ENCODE results near the gene BCL2L13.
"Not testable (repeated sequence)": the region's sequence is repeated elsewhere in the genome, so short reads cannot be mapped to it uniquely, and the experiment has no call there.

Gene BCL2L13

DNA sequence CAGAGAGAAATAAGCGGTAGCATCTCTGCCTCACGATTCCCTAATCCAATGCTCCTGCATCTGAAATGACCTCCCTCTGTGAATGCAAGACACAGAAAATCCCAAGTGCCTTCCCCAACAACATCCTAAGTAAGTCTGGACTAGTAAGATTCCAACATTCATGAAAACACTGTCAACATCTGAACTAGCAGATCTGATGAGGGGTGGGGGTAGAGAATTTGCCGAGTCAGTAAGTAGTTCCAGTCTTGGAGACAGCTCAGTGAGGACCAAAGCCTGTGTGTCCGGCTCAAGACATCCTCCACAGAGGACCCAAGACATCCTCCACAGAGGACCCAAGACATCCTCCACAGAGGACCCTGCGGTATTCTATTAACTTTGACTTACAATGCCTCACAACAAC lies 126.3 kb downstream of the BCL2L13 start:
- not testable (repeated sequence) for DNase-seq

DNA sequence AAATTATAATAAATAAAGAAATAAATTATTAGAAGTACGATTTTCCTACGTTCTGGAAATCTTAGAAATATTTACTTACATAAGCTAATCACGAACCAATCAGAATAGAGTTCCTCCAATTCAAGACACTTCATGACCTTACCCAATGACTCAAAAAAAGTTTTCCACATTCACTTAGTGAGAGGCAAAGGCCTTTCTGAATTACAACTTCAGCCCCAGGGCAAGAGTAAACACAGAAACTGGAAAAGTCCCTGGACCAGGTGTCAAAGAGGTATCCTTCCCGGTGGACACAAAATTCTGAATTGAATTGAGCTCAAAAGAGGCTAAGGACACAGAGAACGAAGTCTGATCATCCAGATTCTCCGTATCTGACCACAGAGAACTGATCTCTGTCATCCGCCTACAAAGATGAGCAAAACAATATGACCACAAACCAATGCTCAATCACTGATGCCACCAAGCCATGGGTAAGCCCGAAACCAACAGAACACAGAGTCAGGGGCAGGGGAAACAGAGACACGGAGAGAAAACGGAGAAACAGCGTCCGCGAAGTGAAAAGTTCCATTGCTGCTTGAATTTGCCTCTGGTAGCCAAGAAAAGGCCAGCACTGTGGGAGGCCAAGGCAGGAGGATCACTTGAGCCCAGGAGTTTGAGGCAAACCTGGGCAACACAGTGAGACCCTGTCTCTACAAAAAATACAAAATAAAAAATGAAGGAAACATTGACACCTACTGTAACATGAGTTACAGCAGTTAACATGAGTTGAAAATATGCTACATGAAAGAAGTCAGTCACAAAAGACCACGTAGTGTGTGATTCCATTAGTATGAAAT lies 128.9 kb downstream of the BCL2L13 start:
- no peak for DNase-seq

DNA sequence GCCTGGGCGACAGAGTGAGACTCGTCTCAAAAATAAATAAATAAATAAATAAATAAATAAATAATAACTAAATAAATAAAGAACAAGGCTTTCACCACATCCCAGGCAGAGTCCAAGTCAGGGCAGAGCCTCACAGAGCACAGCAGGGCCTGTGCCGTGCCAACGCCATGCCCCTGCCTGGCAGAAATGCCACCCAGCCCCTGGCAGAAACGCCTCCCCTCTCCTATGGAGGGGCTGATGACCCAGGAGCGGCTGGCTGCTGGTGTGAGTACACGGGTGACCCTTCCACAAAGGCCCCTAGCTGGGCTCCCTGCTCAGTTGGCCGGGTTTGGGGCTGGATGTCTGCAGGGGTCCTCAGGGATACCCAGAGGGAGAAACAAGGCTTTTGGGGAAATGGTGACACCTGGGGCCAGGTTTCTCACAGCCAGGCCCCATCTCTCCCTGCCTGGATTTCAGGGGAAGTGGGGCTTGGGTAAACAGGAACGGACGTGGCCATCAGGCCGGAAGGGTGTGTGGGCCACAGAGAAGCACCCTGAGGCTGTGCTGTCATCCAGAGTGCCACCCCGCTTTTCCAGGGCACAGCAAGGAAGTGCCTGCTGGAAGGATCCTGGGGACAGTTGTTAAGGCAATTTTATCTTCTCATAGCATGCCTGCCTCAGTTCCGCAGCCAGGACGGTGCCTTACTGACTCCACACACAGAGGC lies 130.6 kb downstream of the BCL2L13 start:
- no peak for DNase-seq

DNA sequence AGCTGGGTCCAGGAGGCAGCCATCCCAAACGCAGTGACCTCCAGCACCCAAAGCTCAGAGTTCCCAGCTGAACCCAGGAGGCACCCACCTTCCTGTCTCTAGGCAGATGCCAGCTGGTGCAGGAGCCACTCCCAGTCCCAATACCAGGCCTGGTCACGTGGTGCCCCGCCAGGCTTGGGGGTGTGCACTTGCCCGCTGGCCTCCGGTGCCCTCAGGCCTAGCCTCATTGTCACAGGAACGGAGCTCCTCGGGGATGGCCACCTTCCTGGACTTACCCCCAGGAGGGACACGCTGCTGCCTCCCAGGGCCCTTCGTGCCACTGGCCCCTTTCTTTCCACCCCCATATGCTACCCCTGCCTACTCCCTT lies 131.1 kb downstream of the BCL2L13 start:
- DNase-seq = no peak

DNA sequence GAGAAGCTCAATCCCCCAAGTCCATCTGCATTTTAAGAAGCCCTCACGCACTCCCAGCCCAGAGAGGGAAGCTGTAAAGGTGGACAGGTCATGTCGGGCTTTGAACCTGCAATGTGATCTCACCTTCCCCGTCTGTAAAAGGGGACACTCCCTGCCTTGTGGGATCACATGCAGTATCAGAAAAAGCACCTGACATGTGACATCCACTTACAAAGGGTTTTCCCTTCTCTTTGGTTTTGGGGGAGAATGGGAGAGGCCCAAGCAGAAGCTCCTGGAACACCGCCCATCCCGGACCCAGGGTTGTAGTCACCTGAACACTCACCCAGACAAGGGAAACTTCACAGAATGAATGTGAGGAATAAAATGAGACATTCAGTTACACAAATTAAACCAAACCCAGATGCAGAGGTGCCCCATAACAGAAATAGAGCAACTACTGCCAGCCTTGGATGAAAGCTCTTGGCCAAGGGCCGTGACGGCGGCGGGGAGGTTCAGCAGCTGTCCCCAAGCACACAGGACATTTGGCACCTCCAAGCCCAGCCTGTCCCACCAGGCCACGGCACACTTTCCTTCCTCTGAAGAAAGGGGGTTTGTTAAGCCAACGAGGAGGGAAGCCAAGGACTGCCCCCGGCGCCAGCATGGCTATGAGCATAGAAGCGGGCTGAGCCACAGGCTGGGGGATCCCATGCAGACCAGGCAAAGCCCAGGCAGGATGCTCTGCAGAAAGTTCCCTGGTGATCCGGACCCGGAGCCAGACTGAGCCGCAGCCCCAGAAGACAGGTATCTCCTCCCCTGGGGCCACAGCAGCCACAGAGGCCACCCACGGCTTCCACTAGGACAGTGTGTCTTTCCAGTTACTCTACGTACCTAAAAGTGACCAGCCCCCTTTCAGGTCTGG lies 131.9 kb downstream of the BCL2L13 start:
- no peak for DNase-seq

DNA sequence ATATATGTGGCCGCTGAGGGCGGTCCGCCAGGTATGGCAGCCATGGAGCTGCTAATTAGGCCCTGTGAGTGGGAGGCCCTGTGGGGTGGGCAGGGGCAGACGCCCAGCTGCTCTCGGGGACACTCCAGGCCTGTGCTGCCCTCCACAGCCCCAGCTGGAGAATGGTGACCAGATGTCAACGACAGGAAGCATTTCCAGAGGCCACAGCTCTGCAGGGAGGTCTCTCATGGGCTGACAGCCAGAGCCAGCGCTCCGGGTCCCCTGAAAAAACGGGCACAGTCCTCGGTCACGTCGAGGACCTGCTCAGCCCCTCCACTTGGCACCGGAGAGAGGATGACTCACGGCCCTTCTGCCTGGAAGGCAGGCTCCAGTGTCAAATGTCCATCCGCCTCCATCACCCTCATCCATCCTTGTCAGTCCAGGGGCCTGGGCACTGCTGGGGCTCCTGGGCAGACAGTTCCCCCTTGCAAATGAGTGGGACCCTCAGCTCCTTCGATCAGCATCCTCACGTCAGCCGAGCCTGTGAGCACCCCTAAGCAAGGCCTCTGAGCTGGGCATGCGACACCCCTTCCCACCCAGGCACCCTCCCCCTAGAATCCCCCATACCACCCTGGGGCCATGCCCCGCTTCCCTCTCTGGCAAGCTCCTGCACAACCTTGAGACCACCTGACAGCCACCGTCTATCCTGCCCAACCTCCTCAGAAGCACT lies 133.8 kb downstream of the BCL2L13 start:
- peak; percentile 53 for DNase-seq

DNA sequence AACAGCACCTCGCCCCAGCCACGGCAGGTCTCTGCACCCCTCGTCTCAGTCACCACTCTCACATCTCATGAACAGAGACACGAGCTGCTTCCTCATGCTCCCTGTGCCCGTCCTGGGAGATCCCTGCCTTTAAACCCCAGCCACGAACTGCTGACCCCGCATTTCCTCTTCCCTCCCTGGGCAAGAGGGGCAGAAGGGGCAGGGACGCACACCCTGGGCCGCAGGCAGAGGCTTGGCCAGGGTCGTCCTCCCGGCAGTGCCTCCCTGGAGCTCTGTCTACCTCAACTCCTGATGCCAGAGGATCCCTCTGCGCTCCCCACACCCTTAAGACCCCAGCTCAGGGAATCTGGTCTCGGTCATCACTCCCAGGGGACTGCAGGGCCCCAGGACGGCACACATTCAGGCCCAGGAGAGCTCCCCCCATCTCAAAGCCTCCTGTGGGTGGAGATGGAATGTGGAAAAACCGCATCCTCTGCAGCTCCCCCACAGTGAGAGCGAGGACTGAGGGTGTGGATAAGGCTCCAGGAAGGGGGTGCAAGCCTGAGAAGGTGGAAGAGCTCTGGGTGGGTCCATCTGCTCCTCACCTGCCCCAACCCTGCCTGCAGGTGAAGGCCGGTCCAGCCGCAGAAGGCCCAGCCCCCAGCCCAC lies 134.5 kb downstream of the BCL2L13 start:
- peak; percentile 56 for DNase-seq

DNA sequence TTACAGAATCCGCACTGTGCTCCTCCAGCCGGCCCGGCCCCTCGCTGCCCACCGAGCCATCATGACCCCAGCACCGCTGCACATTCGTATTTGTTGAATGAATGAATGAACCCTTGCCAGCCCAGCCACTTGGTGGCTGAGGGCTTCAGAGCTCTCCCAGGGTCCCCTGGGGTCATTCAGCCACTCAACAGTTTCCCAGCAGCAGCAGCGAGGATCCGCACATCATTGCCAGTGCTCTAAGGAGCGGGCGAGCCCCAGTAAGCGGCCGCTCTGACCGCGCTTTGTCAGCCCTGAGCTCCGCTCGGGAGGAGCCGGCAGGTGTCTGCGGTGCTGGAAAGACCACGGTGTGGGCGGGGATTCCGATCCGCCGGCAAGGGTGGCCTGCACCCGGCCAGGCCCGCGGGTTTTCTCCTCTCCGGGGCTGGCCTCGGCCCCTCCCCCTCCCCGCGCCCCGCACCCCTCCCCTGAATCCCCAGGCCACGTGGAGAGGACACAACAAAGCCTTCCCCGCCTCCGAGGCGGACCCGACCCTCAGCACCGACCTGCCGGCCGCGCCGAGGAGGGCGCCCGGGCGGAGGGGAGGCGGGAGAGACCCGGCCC lies 135.1 kb downstream of the BCL2L13 start:
- DNase-seq = no peak

DNA sequence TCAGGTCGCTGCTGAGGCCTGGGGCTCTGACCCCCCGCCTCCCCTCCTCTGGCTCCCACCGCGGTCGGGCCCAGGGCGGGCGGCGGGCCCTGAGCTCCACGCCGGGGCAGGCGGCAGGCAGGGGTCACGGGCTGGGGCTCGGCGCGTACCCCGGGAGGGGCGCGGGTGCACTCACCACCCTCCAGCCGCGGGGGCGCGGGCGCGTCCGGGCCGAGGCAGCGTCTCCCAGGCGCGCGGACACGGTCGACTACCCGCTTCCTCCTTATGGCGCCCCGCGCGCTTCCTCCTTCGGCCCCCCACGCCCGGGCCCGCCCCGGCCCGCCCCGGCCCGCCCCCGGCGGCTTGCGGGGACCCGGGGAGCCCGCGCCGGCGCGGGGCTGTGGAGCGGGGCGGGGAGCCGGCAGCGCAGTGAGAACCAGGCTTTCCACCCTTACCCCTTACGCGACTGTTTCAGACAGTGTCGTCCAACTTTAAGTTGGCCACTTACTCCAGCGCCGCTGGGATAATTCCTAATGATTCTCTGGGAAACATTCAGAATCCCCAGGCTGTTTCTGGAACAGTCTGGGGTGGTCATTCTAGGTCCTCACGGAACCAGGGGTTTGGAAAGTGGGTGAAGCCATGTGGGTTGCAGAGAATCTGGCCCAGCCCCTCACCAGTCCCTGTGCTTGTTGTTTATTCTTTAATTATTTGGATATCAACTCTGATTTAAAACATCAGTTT lies 135.8 kb downstream of the BCL2L13 start, which contains the start of gene BID:
BID (minus strand) TSS at position 264 of the 720 bp plus-strand sequence. CDS start 24,353 bp downstream, outside the sequence.
- DNase-seq = no peak

DNA sequence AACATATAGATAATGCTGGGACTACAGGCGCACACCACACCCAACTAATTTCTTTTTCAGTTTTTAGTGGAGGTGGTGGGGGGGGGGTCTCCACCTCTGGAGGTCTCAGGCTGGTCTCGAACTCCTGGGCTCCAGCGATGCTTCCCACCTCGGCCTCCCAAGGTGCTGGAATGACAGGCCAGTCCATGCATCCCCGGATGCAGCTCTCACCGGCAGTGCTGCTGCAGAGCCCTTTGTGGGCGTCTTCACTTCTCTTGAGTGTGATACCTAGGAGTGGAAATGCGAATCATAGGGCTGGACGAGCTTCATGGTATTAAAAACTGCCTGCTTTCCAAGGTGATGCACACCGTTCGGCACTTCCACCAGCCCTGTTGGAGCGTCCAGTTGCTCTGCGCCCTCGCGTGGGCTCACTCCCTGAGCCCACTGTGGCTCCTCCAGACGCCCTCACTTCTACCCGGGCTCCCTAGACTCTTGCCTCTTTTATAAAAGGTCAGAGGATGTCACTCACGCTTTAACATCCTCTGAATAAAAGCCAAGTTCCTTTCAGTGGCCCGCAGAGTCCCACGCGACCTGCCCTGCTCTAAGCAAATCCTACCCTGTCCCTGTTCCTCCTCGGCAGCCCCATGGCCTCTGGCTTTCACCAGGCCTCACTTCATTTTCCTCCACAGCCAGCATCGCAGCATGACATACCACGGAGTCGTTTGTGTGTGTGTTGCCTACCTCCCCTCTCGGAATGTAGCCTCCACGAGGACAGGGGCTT lies 136.5 kb downstream of the BCL2L13 start:
- no peak for DNase-seq

DNA sequence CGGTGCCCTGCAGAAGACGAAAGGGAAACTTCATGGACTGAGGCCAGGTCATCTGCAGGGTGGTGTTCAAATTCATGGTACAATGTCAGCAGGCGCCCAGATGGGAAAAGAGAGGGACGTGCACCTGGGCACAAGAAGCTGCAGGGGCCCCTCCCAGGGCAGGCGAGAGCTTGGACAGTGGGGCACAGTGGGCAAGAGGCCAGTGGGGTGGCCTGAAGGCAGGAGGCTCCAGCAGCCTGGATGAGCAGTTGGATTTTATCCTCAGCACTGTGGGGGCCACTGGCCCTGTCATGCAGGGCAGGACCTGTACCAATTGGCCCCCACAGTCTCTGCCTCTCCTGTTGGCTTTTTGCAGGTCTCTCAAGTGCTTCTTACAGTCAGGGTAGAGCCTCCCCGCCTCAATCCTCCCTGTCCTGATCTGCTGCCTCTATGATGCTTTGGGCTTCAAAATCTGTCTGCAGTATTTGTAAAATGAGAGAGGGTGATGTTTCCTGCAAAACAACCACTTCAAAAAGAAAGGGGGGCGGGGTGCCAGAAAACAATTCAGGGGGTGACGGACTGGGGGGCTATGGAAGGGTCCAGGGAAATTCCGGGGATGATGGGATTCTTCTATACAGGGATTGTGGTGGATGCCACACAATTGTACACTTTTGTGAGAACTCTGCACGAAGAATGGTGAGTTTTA lies 137.4 kb downstream of the BCL2L13 start:
- no peak for DNase-seq

DNA sequence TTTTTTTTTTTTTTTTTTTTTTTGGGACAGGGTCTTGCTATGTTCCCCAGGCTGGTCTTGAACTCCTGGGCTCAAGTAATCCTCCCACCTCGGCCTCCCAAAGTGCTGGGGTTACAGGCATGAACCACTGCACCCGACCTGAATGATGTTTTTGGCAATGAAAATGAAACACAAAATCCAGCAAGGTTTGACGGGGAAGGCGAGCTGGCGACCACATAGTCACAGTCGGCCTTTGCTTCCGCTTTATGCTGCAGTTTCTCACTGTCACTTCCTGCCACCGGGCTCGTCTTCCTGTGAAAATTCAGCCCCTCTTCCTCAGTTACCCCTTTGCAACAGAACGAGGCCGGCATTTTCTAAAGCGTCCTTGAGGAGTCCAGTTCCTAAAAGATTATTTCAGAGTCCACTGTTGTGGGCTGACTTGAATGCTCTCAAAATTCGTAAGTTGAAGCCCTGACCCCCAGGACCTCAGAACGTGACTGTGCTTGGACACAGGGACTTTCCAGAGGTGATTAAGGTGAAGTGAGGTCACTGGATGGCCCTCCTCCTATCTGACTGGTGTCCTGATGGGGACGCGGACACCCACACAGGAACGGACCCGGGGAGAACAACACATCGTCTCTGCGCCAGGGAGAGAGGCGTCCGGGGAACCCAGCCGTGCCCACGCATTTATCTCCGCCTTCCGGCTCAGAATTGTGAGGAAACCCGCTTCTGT lies 138.6 kb downstream of the BCL2L13 start:
- no peak for DNase-seq

DNA sequence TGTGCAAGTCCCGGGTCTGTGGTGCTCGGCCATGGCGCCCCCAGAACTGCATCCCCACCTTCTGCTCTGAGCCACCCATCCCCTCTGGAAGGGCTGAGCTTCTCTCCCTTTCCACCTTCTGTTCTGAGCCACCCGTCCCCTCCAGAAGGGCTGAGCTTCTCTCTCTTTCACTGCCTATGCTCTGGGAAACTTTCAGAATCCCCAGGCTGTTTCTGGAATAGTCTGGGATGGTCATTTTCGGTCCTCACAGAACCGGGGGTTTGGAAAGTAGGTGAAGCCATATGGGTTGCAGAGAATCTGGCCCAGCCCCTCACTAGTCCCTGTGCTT lies 139.1 kb downstream of the BCL2L13 start:
- no peak for DNase-seq

DNA sequence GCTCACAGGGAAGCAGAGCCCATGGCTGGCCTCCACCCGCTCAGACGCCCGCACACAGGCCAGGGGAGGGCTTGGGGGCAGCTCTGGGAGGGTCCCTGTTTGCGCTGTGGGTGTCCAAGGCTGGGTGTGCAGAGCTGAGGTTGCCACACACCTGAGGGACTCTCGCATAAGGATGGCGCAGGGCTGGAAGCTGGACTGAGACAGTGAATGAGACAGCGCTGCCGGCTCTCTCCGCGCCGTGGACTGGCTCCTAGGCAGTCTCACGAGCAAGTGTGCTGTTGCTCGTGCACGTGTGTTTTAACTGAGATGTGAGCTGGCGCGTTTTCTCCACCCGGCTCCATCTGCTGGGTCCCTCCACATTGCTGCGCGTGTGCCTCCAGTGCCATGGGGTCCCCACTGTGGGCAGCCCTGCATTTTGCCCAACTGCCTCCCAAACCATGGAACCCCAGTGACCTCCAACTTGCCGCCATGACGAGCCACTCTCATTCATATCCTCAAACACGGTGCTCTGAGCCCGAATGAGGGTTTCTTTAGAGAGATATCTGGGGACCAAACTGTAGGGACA lies 139.9 kb downstream of the BCL2L13 start:
- no peak for DNase-seq

DNA sequence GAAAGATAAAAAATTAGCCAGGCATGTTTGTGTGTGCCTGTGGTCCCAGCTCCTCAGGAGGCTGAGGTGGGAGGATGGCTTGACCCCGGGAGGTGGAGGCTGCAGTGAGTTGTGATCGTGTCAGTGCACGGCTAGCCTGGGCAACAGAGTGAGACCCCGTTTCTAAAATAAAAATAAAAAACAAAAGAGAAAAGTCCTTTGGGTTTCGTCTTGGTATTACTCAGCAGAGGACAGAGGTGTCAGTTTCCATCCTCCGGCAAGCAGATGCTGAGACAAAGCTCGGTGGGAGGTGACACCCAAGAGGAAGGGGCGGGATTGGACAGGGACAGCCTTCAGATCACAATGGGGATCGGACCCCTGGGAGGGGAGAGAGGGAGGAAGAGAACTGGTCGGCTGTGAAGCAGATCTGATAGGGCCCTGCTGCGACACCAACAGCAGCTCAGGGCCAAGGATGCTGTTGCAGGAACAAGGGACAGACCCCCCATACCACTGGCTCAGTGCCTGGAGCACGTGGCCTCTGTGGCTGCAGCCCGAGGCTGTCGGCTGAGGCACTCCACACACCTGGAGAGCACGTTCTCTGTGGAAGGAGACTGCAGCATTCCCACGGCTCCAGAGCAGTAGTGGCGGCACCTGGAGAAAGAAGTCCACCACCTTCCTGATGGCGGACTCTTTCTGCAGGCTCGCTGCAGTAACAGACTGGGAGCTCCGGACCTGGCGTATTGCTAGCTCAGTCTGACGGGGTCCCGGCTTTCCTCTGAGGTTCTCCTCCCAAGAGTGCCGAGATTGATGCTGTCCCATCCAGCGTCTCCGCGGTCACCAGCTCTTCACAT lies 140.9 kb downstream of the BCL2L13 start:
- no peak for DNase-seq

DNA sequence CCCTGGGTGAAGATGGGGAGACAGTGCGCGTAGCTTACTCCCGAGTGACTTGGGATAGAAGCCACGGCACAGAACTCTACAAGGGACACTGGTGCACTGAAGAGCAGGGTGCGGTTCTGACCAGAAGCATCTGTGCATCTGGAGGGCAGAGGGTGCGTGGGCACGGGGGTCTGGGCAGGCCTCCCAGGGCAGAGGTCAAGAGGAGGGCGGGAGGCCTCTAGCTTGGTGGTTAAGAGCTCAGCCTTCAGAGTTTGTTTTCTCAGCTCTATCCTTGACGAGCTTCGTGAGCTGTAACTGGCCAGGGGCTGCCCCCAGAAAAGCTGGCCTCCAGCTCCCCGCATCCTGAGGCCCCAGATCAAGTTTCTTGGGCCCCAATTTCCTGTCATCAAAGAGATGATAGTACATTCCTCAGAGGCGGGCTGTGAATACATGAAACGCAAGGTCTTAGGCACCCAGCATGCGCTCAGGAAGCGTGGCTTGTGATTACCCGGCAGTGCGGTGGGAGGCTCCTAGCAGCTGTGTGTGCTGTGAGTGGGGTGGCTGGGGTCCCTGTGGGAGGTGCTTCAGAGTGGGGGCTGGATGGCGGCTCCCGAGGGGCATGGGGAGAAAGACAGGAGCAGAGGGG lies 141.7 kb downstream of the BCL2L13 start:
- DNase-seq = no peak
